Fibroblast of villous mesenchyme (primary cell): ENCODE measurements around the gene TRAPPC10. TPM values are rescaled to one million over a fixed set of nuclear protein-coding genes. Genes with fewer than 3 reads are reported as not detected.
"Not testable (repeated sequence)": the region's sequence is repeated elsewhere in the genome, so short reads cannot be mapped to it uniquely, and the experiment has no call there.

Source experiments
- DNase-seq: peaks from one replicate; pipeline ENCODE4 v3.0.0-alpha.2; 2010; ENCODE audit warnings: low read depth
- H3K4me3 ChIP-seq: 2 replicates; pipeline ENCODE4 v1.5.1; 2011; ENCODE audit warnings: low read depth, mild to moderate bottlenecking, low read length
- total RNA-seq: library from RNA; depleted of rRNA; stranded (reverse); fragments of >200 nt; gene quantifications from 2 replicates; pipeline ENCODE4 v1.2.3, GENCODE V29; 2012
- TF ChIP-seq, protein P1 (sequence below): IDR thresholded peaks from 2 replicates; pipeline ENCODE4 v1.5.1; 2012; ENCODE audit warnings: low read depth, mild to moderate bottlenecking, low read length; ENCODE audit not compliant: insufficient read depth

The TRAPPC10 gene
- total RNA-seq, 1 donor: 28.5 TPM

GRCh38 chr21:44088401-44088780, 76.3 kb downstream of the TRAPPC10 start:
- TF ChIP-seq, protein P1, sequence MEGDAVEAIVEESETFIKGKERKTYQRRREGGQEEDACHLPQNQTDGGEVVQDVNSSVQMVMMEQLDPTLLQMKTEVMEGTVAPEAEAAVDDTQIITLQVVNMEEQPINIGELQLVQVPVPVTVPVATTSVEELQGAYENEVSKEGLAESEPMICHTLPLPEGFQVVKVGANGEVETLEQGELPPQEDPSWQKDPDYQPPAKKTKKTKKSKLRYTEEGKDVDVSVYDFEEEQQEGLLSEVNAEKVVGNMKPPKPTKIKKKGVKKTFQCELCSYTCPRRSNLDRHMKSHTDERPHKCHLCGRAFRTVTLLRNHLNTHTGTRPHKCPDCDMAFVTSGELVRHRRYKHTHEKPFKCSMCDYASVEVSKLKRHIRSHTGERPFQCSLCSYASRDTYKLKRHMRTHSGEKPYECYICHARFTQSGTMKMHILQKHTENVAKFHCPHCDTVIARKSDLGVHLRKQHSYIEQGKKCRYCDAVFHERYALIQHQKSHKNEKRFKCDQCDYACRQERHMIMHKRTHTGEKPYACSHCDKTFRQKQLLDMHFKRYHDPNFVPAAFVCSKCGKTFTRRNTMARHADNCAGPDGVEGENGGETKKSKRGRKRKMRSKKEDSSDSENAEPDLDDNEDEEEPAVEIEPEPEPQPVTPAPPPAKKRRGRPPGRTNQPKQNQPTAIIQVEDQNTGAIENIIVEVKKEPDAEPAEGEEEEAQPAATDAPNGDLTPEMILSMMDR: no peak
- no peak for DNase-seq
- no peak overlapping the region for H3K4me3 ChIP-seq

DNA sequence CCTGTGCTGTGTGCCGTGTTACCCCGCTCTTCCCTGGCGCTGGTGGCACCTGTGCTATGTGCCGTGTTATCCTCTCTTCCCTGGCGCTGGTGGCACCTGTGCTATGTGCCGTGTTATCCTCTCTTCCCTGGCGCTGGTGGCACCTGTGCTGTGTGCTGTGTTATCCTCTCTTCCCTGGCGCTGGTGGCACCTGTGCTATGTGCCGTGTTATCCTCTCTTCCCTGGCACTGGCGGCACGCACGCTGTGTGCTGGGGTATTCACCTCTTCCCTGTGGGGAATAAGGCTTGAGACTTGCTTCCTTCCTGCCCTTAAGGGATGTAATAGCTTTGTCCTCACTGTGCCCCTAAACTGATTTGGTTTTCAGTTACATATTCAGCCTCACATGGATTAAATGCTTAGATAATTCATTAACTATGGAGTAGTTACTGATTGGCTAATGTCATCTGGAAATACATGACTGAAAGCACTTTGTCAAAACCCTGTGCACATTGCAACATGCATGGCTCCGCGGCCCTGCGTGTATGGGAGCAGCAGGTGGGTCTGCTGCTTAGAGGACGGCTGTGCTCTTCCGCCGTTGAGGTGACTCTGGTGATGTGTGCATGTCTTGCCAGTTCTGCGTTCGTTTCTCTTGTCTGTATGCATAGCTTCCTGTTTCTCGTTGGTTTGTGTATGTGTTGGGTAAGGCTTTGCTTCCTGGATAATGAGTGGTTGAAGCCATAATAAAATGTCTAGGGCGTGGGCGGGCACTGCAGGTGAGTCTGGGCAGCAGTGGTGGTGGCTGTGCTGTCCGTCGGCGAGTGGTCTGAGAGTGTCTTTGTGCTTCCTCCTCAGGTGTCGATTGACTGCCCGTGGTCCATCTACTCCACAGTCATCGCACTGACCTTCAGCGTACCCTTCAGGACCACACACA, 77.1 kb downstream of the TRAPPC10 start:
- TF ChIP-seq, protein P1: no peak
- DNase-seq: no peak
- H3K4me3 ChIP-seq: no peak overlapping the region

DNA sequence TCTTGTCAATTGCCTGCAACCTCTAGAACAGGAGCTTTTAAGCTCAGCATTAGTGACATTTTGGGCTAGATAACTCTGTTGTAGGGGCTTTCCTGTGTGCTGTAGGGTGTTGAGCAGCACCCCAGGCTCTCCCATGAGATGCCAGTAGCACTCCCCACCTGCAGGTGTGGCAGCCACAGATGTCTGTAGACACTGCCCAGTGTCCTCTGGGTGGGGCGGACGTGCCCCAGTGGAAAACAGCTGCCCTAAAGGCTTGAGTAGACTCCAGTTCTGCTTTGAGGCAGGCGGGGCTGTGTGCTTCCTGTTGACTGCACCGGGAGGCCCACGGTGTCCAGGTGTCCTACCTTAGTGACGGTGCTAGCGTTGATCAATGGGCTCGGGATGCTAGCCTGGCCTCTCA, 78.2 kb downstream of the TRAPPC10 start:
- no peak for DNase-seq
- TF ChIP-seq, protein P1: no peak
- H3K4me3 ChIP-seq: no peak overlapping the region

- DNase-seq: no peak
- TF ChIP-seq, protein P1: no peak
- H3K4me3 ChIP-seq: no peak overlapping the region
Measured at GRCh38 chr21:44092211-44092610, 80.1 kb downstream of the TRAPPC10 start.

DNA sequence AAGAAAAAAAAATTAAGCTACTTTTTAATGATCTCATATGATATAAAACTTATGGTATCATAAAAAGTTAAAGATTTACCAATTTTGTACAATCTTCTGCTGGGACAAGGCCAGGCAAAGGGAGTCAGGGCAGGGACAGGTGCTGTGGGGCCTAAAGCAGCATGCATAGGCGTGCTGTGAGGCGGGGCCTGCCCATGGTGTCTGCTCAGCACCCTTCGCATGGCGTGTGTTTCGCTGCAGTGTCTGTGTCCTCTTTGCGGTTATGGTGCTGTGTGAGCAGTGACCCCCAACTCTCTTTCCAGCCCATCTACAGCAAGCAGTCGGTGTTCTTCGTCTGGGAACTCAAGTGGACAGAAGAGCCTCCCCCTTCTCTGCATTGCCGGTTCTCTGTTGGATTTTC, 81.7 kb downstream of the TRAPPC10 start:
- H3K4me3 ChIP-seq: no peak overlapping the region
- no peak for DNase-seq
- TF ChIP-seq, protein P1: no peak

DNA sequence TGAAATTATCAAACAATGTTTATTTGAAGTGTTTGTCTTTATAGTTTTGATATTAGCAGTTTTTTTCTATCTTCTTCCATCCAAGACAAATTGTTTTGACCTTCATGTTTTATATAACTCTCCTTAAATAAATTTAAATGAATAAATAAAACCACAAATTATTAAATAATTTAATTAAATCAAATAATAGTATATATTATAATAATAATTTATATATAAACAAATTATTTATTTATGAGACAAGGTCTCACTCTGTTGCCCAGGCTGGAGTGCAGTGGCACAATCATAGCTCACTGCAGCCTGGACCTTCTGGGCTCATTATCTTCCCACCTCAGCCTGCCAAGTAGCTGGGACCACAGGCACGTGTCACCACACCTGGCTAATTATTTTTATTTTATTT, 82.7 kb downstream of the TRAPPC10 start:
- no peak overlapping the region for H3K4me3 ChIP-seq
- TF ChIP-seq, protein P1: no peak
- DNase-seq: no peak

GRCh38 chr21:44098507-44098906, 86.4 kb downstream of the TRAPPC10 start:
- H3K4me3 ChIP-seq, DNase-seq: not testable (repeated sequence)

DNA sequence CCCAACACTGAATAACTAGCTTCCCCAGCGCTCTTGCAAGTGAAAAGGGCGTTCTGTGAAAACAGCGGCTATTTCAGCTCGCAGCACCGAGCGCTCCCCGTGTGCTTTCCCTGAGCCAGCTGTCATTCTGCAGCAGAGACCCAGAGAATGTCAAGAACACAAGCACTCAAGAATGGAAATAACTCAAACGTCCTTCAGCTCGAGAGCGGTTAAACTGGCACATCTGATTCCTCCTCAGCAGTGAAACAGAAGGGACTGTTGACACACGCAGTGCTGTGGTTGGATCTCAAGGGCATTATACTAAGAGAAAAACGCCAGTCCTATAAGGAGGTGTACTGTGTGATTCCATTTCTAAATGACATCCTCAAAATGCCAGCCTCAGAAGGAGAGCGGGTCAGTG, 86.9 kb downstream of the TRAPPC10 start:
- not testable (repeated sequence) for H3K4me3 ChIP-seq, DNase-seq

DNA sequence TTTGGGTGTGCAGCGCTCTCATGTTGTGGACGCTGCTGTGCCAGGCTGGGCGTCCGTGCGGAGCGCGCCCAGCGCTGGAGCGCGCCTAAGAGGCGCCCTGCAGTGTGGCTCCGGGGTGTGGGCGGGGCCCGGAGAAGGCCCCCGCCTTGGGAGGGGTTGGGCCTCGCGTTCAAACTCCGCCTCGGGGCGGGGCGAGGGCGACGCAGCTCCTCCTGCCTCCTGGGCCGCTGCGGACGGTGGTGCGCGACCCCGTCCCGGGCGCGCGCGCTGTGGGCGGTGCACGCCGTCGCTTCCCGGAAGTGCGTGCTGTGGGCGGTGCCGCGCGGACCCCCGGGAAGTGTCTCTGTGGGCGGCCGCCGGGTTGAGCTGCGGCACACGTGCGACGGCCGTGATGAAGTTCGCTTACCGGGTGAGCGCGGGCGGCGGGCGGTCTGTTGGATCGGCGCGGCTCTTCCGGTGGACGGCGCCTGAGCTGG, 95.0 kb downstream of the TRAPPC10 start, which contains the start of gene PWP2:
TSS of gene PWP2 (plus strand) at position 374 of the 476 bp plus-strand sequence. CDS start at position 392, 18 bp downstream.
- H3K4me3 ChIP-seq, DNase-seq: not testable (repeated sequence)

DNA sequence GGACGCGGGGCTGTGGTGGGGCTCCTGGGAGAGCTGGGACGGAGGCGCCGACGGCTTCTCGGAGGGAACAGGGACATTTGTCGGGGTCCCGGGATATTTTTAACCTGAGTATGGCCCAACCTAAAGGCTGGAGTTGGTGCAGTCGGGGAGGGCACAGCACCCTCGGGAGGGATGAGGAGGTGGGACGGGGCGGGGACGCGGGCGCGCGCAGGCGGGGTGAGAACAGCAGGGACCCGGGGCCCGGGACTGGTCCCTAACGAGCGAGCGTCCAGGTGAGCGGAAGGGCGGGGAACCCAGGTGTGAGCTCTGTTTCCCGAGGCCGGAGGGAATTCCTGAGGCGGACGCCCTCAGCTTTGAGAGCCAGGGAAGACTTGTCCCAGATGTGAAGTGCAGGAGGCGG, 95.5 kb downstream of the TRAPPC10 start:
- DNase-seq, H3K4me3 ChIP-seq: not testable (repeated sequence)

- not testable (repeated sequence) for DNase-seq, H3K4me3 ChIP-seq
Measured at GRCh38 chr21:44113702-44114371, 101.7 kb downstream of the TRAPPC10 start.
